ENCODE data around the gene RSAD1.

DNA sequence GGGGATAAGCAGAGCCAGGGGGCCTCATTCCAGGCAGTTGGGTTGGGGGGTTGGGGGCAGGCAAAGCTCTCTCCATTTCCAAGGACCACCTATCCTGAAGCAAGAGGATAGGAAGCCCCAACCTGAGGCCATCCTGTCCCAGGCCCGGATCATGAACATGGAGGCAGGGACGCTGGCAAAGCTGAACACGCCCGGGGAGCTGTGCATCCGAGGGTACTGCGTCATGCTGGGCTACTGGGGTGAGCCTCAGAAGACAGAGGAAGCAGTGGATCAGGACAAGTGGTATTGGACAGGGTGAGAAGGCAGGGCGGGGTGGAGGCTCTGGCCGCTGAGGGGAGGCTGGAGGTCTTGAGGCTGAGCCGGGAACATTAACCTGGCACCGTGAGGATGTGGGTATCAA, 6.4 kb upstream of the RSAD1 start:
- TF ChIP-seq, protein P1, sequence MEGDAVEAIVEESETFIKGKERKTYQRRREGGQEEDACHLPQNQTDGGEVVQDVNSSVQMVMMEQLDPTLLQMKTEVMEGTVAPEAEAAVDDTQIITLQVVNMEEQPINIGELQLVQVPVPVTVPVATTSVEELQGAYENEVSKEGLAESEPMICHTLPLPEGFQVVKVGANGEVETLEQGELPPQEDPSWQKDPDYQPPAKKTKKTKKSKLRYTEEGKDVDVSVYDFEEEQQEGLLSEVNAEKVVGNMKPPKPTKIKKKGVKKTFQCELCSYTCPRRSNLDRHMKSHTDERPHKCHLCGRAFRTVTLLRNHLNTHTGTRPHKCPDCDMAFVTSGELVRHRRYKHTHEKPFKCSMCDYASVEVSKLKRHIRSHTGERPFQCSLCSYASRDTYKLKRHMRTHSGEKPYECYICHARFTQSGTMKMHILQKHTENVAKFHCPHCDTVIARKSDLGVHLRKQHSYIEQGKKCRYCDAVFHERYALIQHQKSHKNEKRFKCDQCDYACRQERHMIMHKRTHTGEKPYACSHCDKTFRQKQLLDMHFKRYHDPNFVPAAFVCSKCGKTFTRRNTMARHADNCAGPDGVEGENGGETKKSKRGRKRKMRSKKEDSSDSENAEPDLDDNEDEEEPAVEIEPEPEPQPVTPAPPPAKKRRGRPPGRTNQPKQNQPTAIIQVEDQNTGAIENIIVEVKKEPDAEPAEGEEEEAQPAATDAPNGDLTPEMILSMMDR (IDR thresholded peaks at IDR 0.05), result no peak
- TF ChIP-seq EZH2 (IDR thresholded peaks at IDR 0.05) (no peak), EZH2phosphoT487 (IDR thresholded peaks at IDR 0.05) (no peak)

Data from neural progenitor cell (in vitro differentiated cells).